ENCODE data around the gene GREB1L. TPM values are rescaled to one million over a fixed set of nuclear protein-coding genes. Genes with fewer than 3 reads are reported as not detected.

GREB1L gene
- total RNA-seq, 2 donors from 2014 or later: 3.1 to 3.9 TPM

- H3K27me3 ChIP-seq (ENCODE audit: control insufficient read depth, insufficient read depth, low read length, poor library complexity, severe bottlenecking): no peaks in the 10 kb centered on the region
- Mint-ChIP-seq H3K36me3 (ENCODE audit: low read depth) (no peaks in the 10 kb centered on the region), H3K27me3 (ENCODE audit: insufficient read depth) (peaks cover 5% of the 10 kb centered on the region), H3K4me3 (no peak overlapping the region), H3K27ac (no peak overlapping the region), H3K9me3 (no peaks in the 10 kb centered on the region), H3K4me1 (peaks cover 10% of the 10 kb centered on the region)
- H3K9ac ChIP-seq (ENCODE audit: extremely low read depth, low read length, poor library complexity, severe bottlenecking): no peak overlapping the region
- H3K4me3 ChIP-seq (ENCODE audit: low read length): no peak overlapping the region
- no peaks in the 10 kb centered on the region for H3K36me3 ChIP-seq (ENCODE audit: control insufficient read depth, insufficient read depth, low read length)
- 93 to 94% methylated on average over 7 of the region's 7 CpGs for WGBS, 2 experiments (ENCODE audit: insufficient coverage in 1 of 2, insufficient read length in 1 of 2)
- H3K4me1 ChIP-seq (ENCODE audit: control insufficient read depth, insufficient read depth, low read length): peaks cover 2% of the 10 kb centered on the region
- no peak for TF ChIP-seq CTCF (conservative IDR thresholded peaks at IDR 0.05)
- H3K9me3 ChIP-seq (ENCODE audit: control insufficient read depth, low read length): no peaks in the 10 kb centered on the region
- DNase-seq: no peak
- H3K27ac ChIP-seq (ENCODE audit: low read depth, low read length): no peak overlapping the region
Observed at GRCh38 chr18:21502661-21503060, 260.6 kb downstream of the GREB1L start.

GRCh38 chr18:21507913-21508701 lies 266.1 kb downstream of the GREB1L start:
- H3K9ac ChIP-seq (ENCODE audit: extremely low read depth, low read length, poor library complexity, severe bottlenecking): no peak overlapping the region
- H3K4me1 ChIP-seq (ENCODE audit: control insufficient read depth, insufficient read depth, low read length): peaks cover 2% of the 10 kb centered on the region
- Mint-ChIP-seq H3K27ac (no peak overlapping the region), H3K36me3 (ENCODE audit: low read depth) (peaks cover 15% of the 10 kb centered on the region), H3K9me3 (no peaks in the 10 kb centered on the region), H3K27me3 (ENCODE audit: insufficient read depth) (no peaks in the 10 kb centered on the region), H3K4me3 (no peak overlapping the region), H3K4me1 (peaks cover 2% of the 10 kb centered on the region)
- H3K27me3 ChIP-seq (ENCODE audit: control insufficient read depth, insufficient read depth, low read length, poor library complexity, severe bottlenecking): no peaks in the 10 kb centered on the region
- H3K4me3 ChIP-seq (ENCODE audit: low read length): no peak overlapping the region
- WGBS, 2 experiments (ENCODE audit: insufficient coverage in 1 of 2, insufficient read length in 1 of 2): 88 to 90% methylated on average over 7 to 13 of the region's 13 CpGs
- DNase-seq: no peak
- H3K36me3 ChIP-seq (ENCODE audit: control insufficient read depth, insufficient read depth, low read length): peaks cover 9% of the 10 kb centered on the region
- peak; percentile 51 for TF ChIP-seq CTCF (conservative IDR thresholded peaks at IDR 0.05)
- peaks cover 10% of the 10 kb centered on the region for H3K9me3 ChIP-seq (ENCODE audit: control insufficient read depth, low read length)
- H3K27ac ChIP-seq (ENCODE audit: low read depth, low read length): no peak overlapping the region

- 92 to 98% methylated on average over 4 to 5 of the region's 5 CpGs for WGBS, 2 experiments (ENCODE audit: insufficient coverage in 1 of 2, insufficient read length in 1 of 2)
- peaks cover 2% of the 10 kb centered on the region for H3K4me1 Mint-ChIP-seq
- peaks cover 23% of the 10 kb centered on the region for H3K36me3 Mint-ChIP-seq (ENCODE audit: low read depth)
- no peak overlapping the region for H3K4me3 Mint-ChIP-seq
- no peak overlapping the region for H3K27ac Mint-ChIP-seq
- peaks cover 10% of the 10 kb centered on the region for H3K9me3 ChIP-seq (ENCODE audit: control insufficient read depth, low read length)
- no peaks in the 10 kb centered on the region for H3K27me3 Mint-ChIP-seq (ENCODE audit: insufficient read depth)
- no peak overlapping the region for H3K4me3 ChIP-seq (ENCODE audit: low read length)
- H3K4me1 ChIP-seq (ENCODE audit: control insufficient read depth, insufficient read depth, low read length): peaks cover 2% of the 10 kb centered on the region
- H3K36me3 ChIP-seq (ENCODE audit: control insufficient read depth, insufficient read depth, low read length): peaks cover 16% of the 10 kb centered on the region
- no peaks in the 10 kb centered on the region for H3K9me3 Mint-ChIP-seq
- no peak for TF ChIP-seq CTCF (conservative IDR thresholded peaks at IDR 0.05)
- H3K27ac ChIP-seq (ENCODE audit: low read depth, low read length): no peak overlapping the region
- no peak overlapping the region for H3K9ac ChIP-seq (ENCODE audit: extremely low read depth, low read length, poor library complexity, severe bottlenecking)
- no peaks in the 10 kb centered on the region for H3K27me3 ChIP-seq (ENCODE audit: control insufficient read depth, insufficient read depth, low read length, poor library complexity, severe bottlenecking)
- DNase-seq: no peak
Observed at GRCh38 chr18:21509062-21509461, 267.0 kb downstream of the GREB1L start.
